ENCODE measurements around the gene PUDP. TPM values are rescaled to one million over a fixed set of nuclear protein-coding genes. Genes with fewer than 3 reads are reported as not detected.
"Not testable (repeated sequence)": the region's sequence is repeated elsewhere in the genome, so short reads cannot be mapped to it uniquely, and the experiment has no call there.

PUDP gene
- total RNA-seq, 1 donor from 2014 or later: 30.0 TPM

GRCh38 chrX:7110821-7111276 is 37.1 kb downstream of the PUDP start:
- DNase-seq (ENCODE audit: extremely low read depth, low read depth, low spot score): no peak

- DNase-seq (ENCODE audit: extremely low read depth, low read depth, low spot score): no peak
Observed at GRCh38 chrX:7109838-7110793, 37.8 kb downstream of the PUDP start.

- DNase-seq (ENCODE audit: extremely low read depth, low read depth, low spot score): no peak
Observed at GRCh38 chrX:7109049-7109531, 38.9 kb downstream of the PUDP start.

GRCh38 chrX:7108030-7108429 is 39.9 kb downstream of the PUDP start:
- DNase-seq (ENCODE audit: extremely low read depth, low read depth, low spot score): no peak

GRCh38 chrX:7106649-7107048 is 41.3 kb downstream of the PUDP start:
- DNase-seq (ENCODE audit: extremely low read depth, low read depth, low spot score): no peak

- no peak for DNase-seq (ENCODE audit: extremely low read depth, low read depth, low spot score)
Observed at GRCh38 chrX:7102119-7102518, 45.8 kb downstream of the PUDP start.

- no peak for DNase-seq (ENCODE audit: extremely low read depth, low read depth, low spot score)
Observed at GRCh38 chrX:7100022-7100421, 47.9 kb downstream of the PUDP start.

- DNase-seq (ENCODE audit: extremely low read depth, low read depth, low spot score): not testable (repeated sequence)
Observed at GRCh38 chrX:7095657-7096056, 52.3 kb downstream of the PUDP start.

GRCh38 chrX:7093305-7093704 is 54.6 kb downstream of the PUDP start:
- no peak for DNase-seq (ENCODE audit: extremely low read depth, low read depth, low spot score)

- no peak for DNase-seq (ENCODE audit: extremely low read depth, low read depth, low spot score)
Observed at GRCh38 chrX:7092543-7092942, 55.4 kb downstream of the PUDP start.

- no peak for DNase-seq (ENCODE audit: extremely low read depth, low read depth, low spot score)
Observed at GRCh38 chrX:7091923-7092322, 56.0 kb downstream of the PUDP start.

GRCh38 chrX:7090641-7091040 is 57.3 kb downstream of the PUDP start:
- DNase-seq (ENCODE audit: extremely low read depth, low read depth, low spot score): no peak

- DNase-seq (ENCODE audit: extremely low read depth, low read depth, low spot score): no peak
Observed at GRCh38 chrX:7088968-7089615, 58.9 kb downstream of the PUDP start.

- DNase-seq (ENCODE audit: extremely low read depth, low read depth, low spot score): no peak
Observed at GRCh38 chrX:7086384-7086783, 61.6 kb downstream of the PUDP start.

- no peak for DNase-seq (ENCODE audit: extremely low read depth, low read depth, low spot score)
Observed at GRCh38 chrX:7085879-7086278, 62.1 kb downstream of the PUDP start.

GRCh38 chrX:7084841-7085240 is 63.1 kb downstream of the PUDP start:
- no peak for DNase-seq (ENCODE audit: extremely low read depth, low read depth, low spot score)

- DNase-seq (ENCODE audit: extremely low read depth, low read depth, low spot score): peak; percentile 68
Observed at GRCh38 chrX:7083468-7084396, 64.2 kb downstream of the PUDP start.

GRCh38 chrX:7083021-7083420 is 64.9 kb downstream of the PUDP start:
- DNase-seq (ENCODE audit: extremely low read depth, low read depth, low spot score): no peak

GRCh38 chrX:7082556-7082955 is 65.4 kb downstream of the PUDP start:
- no peak for DNase-seq (ENCODE audit: extremely low read depth, low read depth, low spot score)

All from glomerular endothelial cell (primary cell).